ENCODE results near the gene CLEC7A.

- TF ChIP-seq CTCF (conservative IDR thresholded peaks at IDR 0.05; ENCODE audit: low read length), result no peak
- no peak for TF ChIP-seq EZH2phosphoT487 (IDR thresholded peaks at IDR 0.05; ENCODE audit: borderline replicate concordance, low read depth, low read length)
Observed at GRCh38 chr12:10151621-10152020, 21.6 kb upstream of the CLEC7A start.

Measured in OCI-LY7 (cell line).